Spleen (tissue), 11 donors: ENCODE data around the gene KCNK4. TPM values are rescaled to one million over a fixed set of nuclear protein-coding genes. Genes with fewer than 3 reads are reported as not detected.

ENCODE experiments used
- DNase-seq: peaks from one replicate; pipeline ENCODE4 v3.0.0-alpha.2; 2020
- H3K27ac ChIP-seq, 8 donors: fragments of 200-600 bp; sonication (generic) in 7 of 8; 1 replicate in 4 of 8; 2 replicates in 4 of 8; pipeline versions ENCODE4 v1.5.0 to v1.8.0; 2016 to 2021; ENCODE audit warnings: inconsistent platforms in 4 of 8, mild to moderate bottlenecking in 4 of 8, moderate library complexity in 1 of 8
- H3K27me3 ChIP-seq, 7 donors: fragments of 200-600 bp; sonication (generic) in 6 of 7; replicated peaks in 1 of 7; 1 replicate in 4 of 7; 2 replicates in 3 of 7; pipeline versions ENCODE4 v1.5.0 to v1.8.0; 2016 to 2021; ENCODE audit warnings: inconsistent platforms in 3 of 7, mild to moderate bottlenecking in 1 of 7
- H3K36me3 ChIP-seq, 6 donors: fragments of 200-600 bp; sonication (generic) in 5 of 6; 1 replicate in 4 of 6; 2 replicates in 2 of 6; pipeline versions ENCODE4 v1.5.0 to v1.8.0; 2016 to 2021; ENCODE audit warnings: inconsistent platforms in 2 of 6
- H3K4me1 ChIP-seq, 6 donors: fragments of 200-600 bp; sonication (generic) in 5 of 6; 1 replicate in 3 of 6; 2 replicates in 3 of 6; pipeline versions ENCODE4 v1.5.0 to v1.8.0; 2016 to 2021; ENCODE audit warnings: inconsistent platforms in 3 of 6
- H3K4me3 ChIP-seq, 8 donors: fragments of 200-600 bp; sonication (generic) in 7 of 8; 1 replicate in 4 of 8; 2 replicates in 4 of 8; pipeline versions ENCODE4 v1.5.0 to v1.8.0; 2016 to 2021; ENCODE audit warnings: inconsistent platforms in 4 of 8, mild to moderate bottlenecking in 4 of 8, moderate library complexity in 2 of 8
- H3K9me3 ChIP-seq, 8 donors: fragments of 200-600 bp; sonication (generic) in 7 of 8; 1 replicate in 4 of 8; 2 replicates in 4 of 8; pipeline versions ENCODE4 v1.5.0 to v1.8.0; 2016 to 2021; ENCODE audit warnings: inconsistent platforms in 4 of 8
- CTCF ChIP-seq, 11 experiments: fragments of 200-600 bp in 7 of 11; fragments of 450-650 bp in 4 of 11; sonication (generic) in 4 of 11; IDR thresholded peaks in 8 of 11; conservative IDR thresholded peaks in 3 of 11; 1 replicate in 7 of 11; 2 replicates in 4 of 11; pipeline versions ENCODE4 v1.4.0 to v1.8.0; 2016 to 2021; ENCODE audit warnings: antibody characterized with exemption in 11 of 11, inconsistent platforms in 4 of 11, mild to moderate bottlenecking in 1 of 11
- POLR2A ChIP-seq, 3 donors: fragments of 450-650 bp; IDR thresholded peaks; one replicate each; pipeline ENCODE4 v1.5.1; 2017; ENCODE audit warnings: antibody characterized with exemption in 3 of 3, mild to moderate bottlenecking in 1 of 3
- POLR2AphosphoS5 ChIP-seq, 3 donors: sonication (generic); formaldehyde crosslinking; IDR thresholded peaks; one replicate each; pipeline ENCODE4 v1.5.1; 2017; ENCODE audit warnings: antibody characterized with exemption in 3 of 3
- WGBS, 5 donors: extraction: QIAGEN DNeasy Blood & Tissue Kit in 3 of 5; methylation state at CpG; one replicate each; pipeline versions ENCODE4 v1.1.5 to v1.1.7; 2013 to 2018; 5-methylcytosine and 5-hydroxymethylcytosine counted together
- intact Hi-C: fragments of 100-400 bp; cut with DNase I; formaldehyde crosslinking; loops from one replicate; pipeline ENCODE4 v1.15.0; 2023; ENCODE audit warnings: low total_unique reads
- polyA plus RNA-seq, 3 donors: library from polyadenylated mRNA; stranded (reverse); fragments of 200-250 nt; gene quantifications; one replicate each; pipeline ENCODE4 v1.2.1, GENCODE V29; 2013
- total RNA-seq, 7 donors: library from RNA; depleted of rRNA in 3 of 7; stranded (reverse); fragments of >200 nt in 3 of 7; fragmentation: NEBNext Ultra II Directional in 4 of 7; extraction: Animal tissue kit (Norgen Biotek cat#: 25700) in 4 of 7; gene quantifications; one replicate each; pipeline versions ENCODE4 v1.1.0 to v1.2.1, GENCODE V29; 2016 to 2021
- donor health status: healthy with polysubstance abuse.
- donor health status: DM: no; HTN: no; CAD: no; lungs with moderate emphysema.
- donor health status: DM: no; HTN: no; CAD: no.
- donor health status: Bipolar disorder and iron deficiency.
- donor health status: healthy.
- donor health status: DM: no; HTN: no; CAD: no.
- donor health status: DM: yes; HTN: yes; CAD: no.

The KCNK4 gene
- total and polyA plus RNA-seq, 10 donors: 0.06 to 0.77 (median 0.35) TPM; not detected in 5

- TF ChIP-seq CTCF (IDR thresholded peaks at IDR 0.05 in 8 of 11, conservative IDR thresholded peaks at IDR 0.05 in 3 of 11): no peak
- TF ChIP-seq POLR2AphosphoS5 (IDR thresholded peaks at IDR 0.05): no peak
- no peak for TF ChIP-seq POLR2A (IDR thresholded peaks at IDR 0.05)
- no peak overlapping the region for H3K4me3 ChIP-seq
- no peak for DNase-seq
- no peaks in the 10 kb centered on the region for H3K27me3 ChIP-seq
- H3K27ac ChIP-seq: peak overlapping the region in 4 of 8 donors; percentile 20 to 70 (median 48)
- H3K36me3 ChIP-seq: peaks cover 0 to 91% (median 35%) of the 10 kb centered on the region in 6 donors
- intact Hi-C loops: no loop called here
- 72 to 91% (median 85%) methylated on average over 12 of the region's 12 CpGs for WGBS, 5 donors
- H3K9me3 ChIP-seq: no peaks in the 10 kb centered on the region
- peaks cover 1 to 74% (median 17%) of the 10 kb centered on the region in 6 donors for H3K4me1 ChIP-seq
These were observed 56.2 kb downstream of the KCNK4 start for GRCh38 chr11:64347193-64347867.

GRCh38 chr11:64348383-64349024 is 57.4 kb downstream of the KCNK4 start:
- 51 to 81% (median 73%) methylated on average over 10 to 14 of the region's 14 CpGs for WGBS, 5 donors

GRCh38 chr11:64349025-64349387 is 57.9 kb downstream of the KCNK4 start:
- no peak overlapping the region for H3K27ac ChIP-seq
- H3K36me3 ChIP-seq: peaks cover 0 to 96% (median 41%) of the 10 kb centered on the region in 6 donors
- H3K4me3 ChIP-seq: no peak overlapping the region
- peaks cover 0 to 72% (median 11%) of the 10 kb centered on the region in 6 donors for H3K4me1 ChIP-seq
- H3K9me3 ChIP-seq: no peaks in the 10 kb centered on the region
- 70 to 84% (median 81%) methylated on average over 7 of the region's 7 CpGs for WGBS, 5 donors
- DNase-seq: no peak
- no peaks in the 10 kb centered on the region for H3K27me3 ChIP-seq
- intact Hi-C loops: no loop called here
- no peak for TF ChIP-seq POLR2A (IDR thresholded peaks at IDR 0.05)
- no peak for TF ChIP-seq POLR2AphosphoS5 (IDR thresholded peaks at IDR 0.05)
- no peak for TF ChIP-seq CTCF (IDR thresholded peaks at IDR 0.05 in 8 of 11, conservative IDR thresholded peaks at IDR 0.05 in 3 of 11)

More at GRCh38 chr11:64348383-64349024, 57.4 kb downstream of the KCNK4 start:
- intact Hi-C loops: no loop called here
- peaks cover 0 to 72% (median 10%) of the 10 kb centered on the region in 6 donors for H3K4me1 ChIP-seq
- no peaks in the 10 kb centered on the region for H3K27me3 ChIP-seq
- DNase-seq: no peak
- H3K4me3 ChIP-seq: no peak overlapping the region
- TF ChIP-seq POLR2AphosphoS5 (IDR thresholded peaks at IDR 0.05) (no peak), CTCF (IDR thresholded peaks at IDR 0.05 in 8 of 11, conservative IDR thresholded peaks at IDR 0.05 in 3 of 11) (no peak)
- H3K9me3 ChIP-seq: no peaks in the 10 kb centered on the region
- H3K27ac ChIP-seq: no peak overlapping the region
- peaks cover 0 to 96% (median 43%) of the 10 kb centered on the region in 6 donors for H3K36me3 ChIP-seq

GRCh38 chr11:64349404-64349803 is 58.3 kb downstream of the KCNK4 start:
- Histone ChIP-seq H3K27ac (no peak overlapping the region), H3K4me1 (peaks cover 0 to 73% (median 15%) of the 10 kb centered on the region in 6 donors), H3K4me3 (no peak overlapping the region), H3K9me3 (no peaks in the 10 kb centered on the region), H3K27me3 (no peaks in the 10 kb centered on the region), H3K36me3 (peaks cover 0 to 96% (median 37%) of the 10 kb centered on the region in 6 donors)
- intact Hi-C loops: no loop called here
- no peak for DNase-seq
- WGBS, 5 donors: 88 to 96% (median 95%) methylated on average over 11 of the region's 11 CpGs
- TF ChIP-seq CTCF (IDR thresholded peaks at IDR 0.05 in 8 of 11, conservative IDR thresholded peaks at IDR 0.05 in 3 of 11) (no peak), POLR2AphosphoS5 (IDR thresholded peaks at IDR 0.05) (peak in 1 of 3 donors; percentile 13), POLR2A (IDR thresholded peaks at IDR 0.05) (no peak)
